Choroid plexus epithelial cell (primary cell): ENCODE measurements around the gene DDIAS.

Source experiments
- DNase-seq: peaks from one replicate; pipeline ENCODE4 v3.0.0-alpha.2; 2010; ENCODE audit warnings: low read depth
- H3K4me3 ChIP-seq: 2 replicates; pipeline ENCODE4 v1.5.1; 2011; ENCODE audit warnings: low read depth, mild to moderate bottlenecking, control low read depth, low read length, moderate library complexity
- TF ChIP-seq, protein P1 (sequence below): conservative IDR thresholded peaks from 2 replicates; pipeline ENCODE4 v1.5.1; 2011; ENCODE audit warnings: low read depth, mild to moderate bottlenecking, control low read depth, inconsistent platforms, low read length, moderate library complexity

The DDIAS gene

DNA sequence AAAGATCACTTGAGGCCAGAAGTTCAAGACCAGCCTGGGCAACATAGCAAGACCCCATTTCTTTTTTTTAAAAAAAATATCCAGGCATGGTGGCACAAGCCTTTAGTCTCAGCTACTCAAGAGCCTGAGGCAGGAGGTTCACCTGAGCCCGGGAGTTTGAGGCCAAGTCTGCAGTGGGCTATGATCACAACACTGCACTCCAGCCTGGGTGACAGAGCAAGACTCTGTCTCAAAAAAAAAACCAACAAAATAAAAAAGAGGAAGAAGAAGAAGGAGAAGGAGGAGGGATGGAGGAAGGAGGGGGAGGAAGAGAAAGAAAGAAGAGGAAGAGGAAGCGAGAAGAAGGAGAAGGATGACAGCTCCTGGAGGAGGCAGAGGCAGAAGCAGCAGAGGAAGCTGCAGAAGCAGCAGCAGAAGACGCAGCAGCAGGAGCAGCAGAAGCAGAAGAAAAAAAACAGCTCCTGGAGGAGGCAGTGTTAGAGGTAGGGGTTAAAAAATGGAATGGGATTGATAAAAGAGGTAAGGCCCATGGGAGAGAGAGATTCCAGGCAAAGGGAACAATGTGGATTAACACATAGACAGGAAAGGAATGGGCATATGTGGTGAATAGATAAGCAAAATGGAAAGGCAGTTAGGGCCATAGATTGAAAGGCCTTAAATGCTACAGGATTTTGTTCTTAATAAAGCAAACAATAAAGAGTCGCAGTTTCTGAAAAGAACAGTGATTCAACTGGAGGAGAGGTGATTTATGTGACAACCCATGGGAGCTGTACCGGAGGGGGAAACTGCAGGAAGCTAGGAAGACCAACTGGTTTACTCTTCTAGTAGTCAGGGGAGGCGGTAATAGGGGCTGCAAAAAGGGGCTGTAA lies 12.2 kb upstream of the DDIAS start:
- no peak overlapping the region for H3K4me3 ChIP-seq
- no peak for DNase-seq
- TF ChIP-seq, protein P1, sequence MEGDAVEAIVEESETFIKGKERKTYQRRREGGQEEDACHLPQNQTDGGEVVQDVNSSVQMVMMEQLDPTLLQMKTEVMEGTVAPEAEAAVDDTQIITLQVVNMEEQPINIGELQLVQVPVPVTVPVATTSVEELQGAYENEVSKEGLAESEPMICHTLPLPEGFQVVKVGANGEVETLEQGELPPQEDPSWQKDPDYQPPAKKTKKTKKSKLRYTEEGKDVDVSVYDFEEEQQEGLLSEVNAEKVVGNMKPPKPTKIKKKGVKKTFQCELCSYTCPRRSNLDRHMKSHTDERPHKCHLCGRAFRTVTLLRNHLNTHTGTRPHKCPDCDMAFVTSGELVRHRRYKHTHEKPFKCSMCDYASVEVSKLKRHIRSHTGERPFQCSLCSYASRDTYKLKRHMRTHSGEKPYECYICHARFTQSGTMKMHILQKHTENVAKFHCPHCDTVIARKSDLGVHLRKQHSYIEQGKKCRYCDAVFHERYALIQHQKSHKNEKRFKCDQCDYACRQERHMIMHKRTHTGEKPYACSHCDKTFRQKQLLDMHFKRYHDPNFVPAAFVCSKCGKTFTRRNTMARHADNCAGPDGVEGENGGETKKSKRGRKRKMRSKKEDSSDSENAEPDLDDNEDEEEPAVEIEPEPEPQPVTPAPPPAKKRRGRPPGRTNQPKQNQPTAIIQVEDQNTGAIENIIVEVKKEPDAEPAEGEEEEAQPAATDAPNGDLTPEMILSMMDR: no peak

DNA sequence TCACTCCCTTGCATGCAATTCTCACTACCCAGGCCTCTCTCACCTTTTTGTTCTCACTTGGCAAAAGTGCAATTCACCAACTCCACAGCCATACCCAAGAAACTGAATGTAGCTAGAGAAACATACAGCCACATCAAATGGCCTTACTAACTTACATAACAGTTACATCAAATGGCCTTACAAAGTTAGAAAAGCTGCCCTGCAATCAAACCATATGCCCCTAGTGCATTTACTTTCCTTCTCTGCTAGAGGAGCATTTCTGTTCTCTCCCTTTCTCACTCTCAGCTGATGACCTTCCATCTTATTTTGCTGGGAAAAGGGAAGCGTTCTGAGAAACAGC lies 11.6 kb upstream of the DDIAS start:
- no peak overlapping the region for H3K4me3 ChIP-seq
- no peak for DNase-seq
- TF ChIP-seq, protein P1: no peak

DNA sequence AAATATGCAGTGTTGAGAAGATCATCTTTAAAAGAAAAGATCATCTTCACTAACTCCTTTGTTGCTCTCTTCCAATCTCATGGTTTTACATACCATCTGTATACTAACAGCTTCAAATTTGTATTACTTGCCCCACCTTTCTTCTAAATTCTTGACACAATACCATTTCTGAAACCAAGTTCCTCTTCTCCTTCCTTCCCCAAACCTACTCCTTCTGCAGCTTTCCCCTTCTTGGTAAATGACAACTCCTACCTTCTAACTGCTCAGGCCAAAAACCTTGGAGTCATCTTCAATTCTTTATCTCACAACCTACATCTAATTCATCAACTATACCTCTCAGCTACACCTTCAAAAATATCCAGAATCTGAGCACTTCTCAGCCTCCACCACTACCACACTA lies 10.6 kb upstream of the DDIAS start:
- no peak overlapping the region for H3K4me3 ChIP-seq
- TF ChIP-seq, protein P1: no peak
- no peak for DNase-seq

DNA sequence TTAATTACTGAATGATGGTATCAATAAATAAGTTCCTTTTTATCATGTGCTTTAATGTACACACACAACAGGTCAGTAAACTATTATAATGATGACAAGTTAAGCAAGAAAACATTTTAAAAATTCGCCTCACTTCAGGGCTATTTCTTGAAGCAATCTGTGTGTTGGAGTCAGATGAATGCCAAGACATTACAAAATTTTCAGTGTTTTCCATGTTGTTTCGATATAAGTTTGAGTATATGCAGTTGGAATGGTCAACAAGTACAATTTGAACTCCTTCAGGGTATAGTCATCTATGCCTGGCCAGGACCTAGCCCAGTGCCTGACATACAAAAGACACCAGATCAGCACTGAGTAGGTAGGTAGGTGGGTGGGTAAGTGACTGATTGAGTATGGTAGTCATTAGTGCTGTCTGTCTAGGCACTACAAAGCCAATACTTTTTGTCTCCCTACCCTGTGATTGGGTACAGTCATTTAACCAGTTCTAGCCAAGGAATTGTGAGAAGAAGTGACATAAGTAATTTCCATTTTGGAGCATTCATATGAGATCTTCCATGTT lies 8.8 kb upstream of the DDIAS start:
- TF ChIP-seq, protein P1: no peak
- no peak overlapping the region for H3K4me3 ChIP-seq
- no peak for DNase-seq

DNA sequence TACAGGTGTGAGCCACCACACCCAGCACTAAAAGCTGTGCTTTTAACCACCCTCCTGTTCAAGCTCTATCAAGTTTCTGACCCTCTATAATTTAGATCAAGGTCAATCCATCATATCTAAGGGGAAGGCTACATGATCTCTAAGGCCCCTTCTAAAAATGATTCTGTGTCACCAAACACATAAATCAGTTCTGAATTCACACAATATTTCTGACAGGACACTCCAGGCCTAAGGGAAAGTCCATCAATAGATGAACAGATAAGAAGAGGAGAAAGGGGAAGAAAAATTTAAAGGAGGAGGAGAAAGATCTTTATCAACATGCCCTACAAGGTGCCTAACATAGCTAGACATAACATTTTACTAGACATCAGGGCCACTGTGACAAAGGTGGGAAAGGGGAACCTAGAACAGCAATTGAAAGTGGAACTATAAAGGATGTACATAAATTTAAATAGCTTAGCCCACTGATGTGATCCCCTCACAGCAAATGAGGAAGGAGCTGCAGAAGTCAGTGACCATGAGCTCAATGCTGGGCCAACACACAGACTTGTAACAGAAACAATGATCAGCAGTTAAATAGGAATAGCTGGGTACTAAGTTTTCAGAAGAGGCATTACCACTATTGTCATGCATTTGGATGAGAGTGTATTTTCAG lies 6.0 kb upstream of the DDIAS start:
- H3K4me3 ChIP-seq: no peak overlapping the region
- TF ChIP-seq, protein P1: no peak
- no peak for DNase-seq

DNA sequence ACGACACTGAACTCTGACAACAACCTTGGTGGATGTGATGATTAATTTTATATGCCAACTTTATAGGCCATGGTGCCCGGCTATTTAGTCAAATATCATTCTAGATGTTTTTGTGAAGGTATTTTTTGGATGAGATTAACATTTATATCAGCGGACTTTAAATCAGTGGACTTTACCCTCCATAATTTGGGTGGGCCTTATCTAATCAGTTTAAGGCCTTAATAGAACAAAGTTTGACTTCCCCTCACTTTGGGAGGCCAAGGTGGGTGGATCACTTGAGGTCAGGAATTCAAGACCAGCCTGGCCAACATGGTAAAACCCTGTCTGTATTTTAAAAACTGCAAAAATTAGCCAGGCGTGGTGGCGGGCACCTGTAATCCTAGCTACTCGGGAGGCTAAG lies 5.4 kb upstream of the DDIAS start:
- no peak overlapping the region for H3K4me3 ChIP-seq
- DNase-seq: no peak
- TF ChIP-seq, protein P1: no peak

DNA sequence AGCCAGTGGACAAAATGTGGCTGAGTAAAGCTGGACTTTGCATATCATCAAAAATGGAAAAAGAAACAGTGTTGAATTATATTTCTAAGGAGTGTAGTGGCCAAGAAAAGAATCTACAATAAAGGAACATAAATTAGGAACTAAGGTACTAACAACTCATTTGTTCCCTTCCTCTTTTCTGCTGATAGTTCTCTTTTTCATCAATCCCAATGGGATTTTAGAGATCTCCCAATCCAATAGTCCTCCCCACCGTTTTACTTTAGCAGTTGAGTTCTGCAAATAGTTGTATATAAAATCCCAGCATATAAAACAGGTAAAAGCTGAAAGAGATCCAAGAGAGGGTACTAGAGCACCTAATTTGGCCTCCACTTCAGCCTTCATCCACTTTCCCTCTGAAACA lies 3.3 kb upstream of the DDIAS start:
- TF ChIP-seq, protein P1: no peak
- DNase-seq: no peak
- H3K4me3 ChIP-seq: no peak overlapping the region
